ENCODE results near the gene CR1. TPM values are rescaled to one million over a fixed set of nuclear protein-coding genes. Genes with fewer than 3 reads are reported as not detected.
A peak's percentile ranks its signal among the peaks of the same experiment; 100 is the strongest.
"Not testable (repeated sequence)": the region's sequence is repeated elsewhere in the genome, so short reads cannot be mapped to it uniquely, and the experiment has no call there.

The CR1 gene
- total RNA-seq, 1 experiment from 2014 or later: 0.07 TPM

- H3K4me3 ChIP-seq (ENCODE audit: insufficient read depth, low read depth, low read length); H3K36me3 ChIP-seq (replicated peaks; ENCODE audit: control insufficient read depth, insufficient read depth, low read length); DNase-seq; H3K27me3 ChIP-seq (ENCODE audit: control insufficient read depth, insufficient read depth, low read length): not testable (repeated sequence)
Measured at GRCh38 chr1:207520400-207521345, 24.7 kb downstream of the CR1 start.

GRCh38 chr1:207525239-207525638, 29.3 kb downstream of the CR1 start:
- not testable (repeated sequence) for H3K4me3 ChIP-seq (ENCODE audit: insufficient read depth, low read depth, low read length); H3K36me3 ChIP-seq (replicated peaks; ENCODE audit: control insufficient read depth, insufficient read depth, low read length); H3K27me3 ChIP-seq (ENCODE audit: control insufficient read depth, insufficient read depth, low read length); DNase-seq

- not testable (repeated sequence) for H3K4me3 ChIP-seq (ENCODE audit: insufficient read depth, low read depth, low read length); DNase-seq; H3K36me3 ChIP-seq (replicated peaks; ENCODE audit: control insufficient read depth, insufficient read depth, low read length); H3K27me3 ChIP-seq (ENCODE audit: control insufficient read depth, insufficient read depth, low read length)
Measured at GRCh38 chr1:207528401-207528800, 32.4 kb downstream of the CR1 start.

GRCh38 chr1:207536263-207536662, 40.3 kb downstream of the CR1 start:
- H3K27me3 ChIP-seq (ENCODE audit: control insufficient read depth, insufficient read depth, low read length); H3K4me3 ChIP-seq (ENCODE audit: insufficient read depth, low read depth, low read length); H3K36me3 ChIP-seq (replicated peaks; ENCODE audit: control insufficient read depth, insufficient read depth, low read length); DNase-seq: not testable (repeated sequence)

GRCh38 chr1:207546677-207547357, 50.9 kb downstream of the CR1 start:
- H3K27me3 ChIP-seq (ENCODE audit: control insufficient read depth, insufficient read depth, low read length); H3K4me3 ChIP-seq (ENCODE audit: insufficient read depth, low read depth, low read length); H3K36me3 ChIP-seq (replicated peaks; ENCODE audit: control insufficient read depth, insufficient read depth, low read length); DNase-seq: not testable (repeated sequence)

- not testable (repeated sequence) for H3K27me3 ChIP-seq (ENCODE audit: control insufficient read depth, insufficient read depth, low read length); DNase-seq; H3K36me3 ChIP-seq (replicated peaks; ENCODE audit: control insufficient read depth, insufficient read depth, low read length); H3K4me3 ChIP-seq (ENCODE audit: insufficient read depth, low read depth, low read length)
Measured at GRCh38 chr1:207554823-207555222, 58.9 kb downstream of the CR1 start.

- Histone ChIP-seq H3K4me3 (ENCODE audit: insufficient read depth, low read depth, low read length) (no peak overlapping the region), H3K36me3 (replicated peaks; ENCODE audit: control insufficient read depth, insufficient read depth, low read length) (no peaks in the 10 kb centered on the region), H3K27me3 (ENCODE audit: control insufficient read depth, insufficient read depth, low read length) (no peaks in the 10 kb centered on the region)
- no peak for DNase-seq
Measured at GRCh38 chr1:207565546-207566468, 69.8 kb downstream of the CR1 start.

GRCh38 chr1:207571926-207572325, 76.0 kb downstream of the CR1 start:
- not testable (repeated sequence) for H3K36me3 ChIP-seq (replicated peaks; ENCODE audit: control insufficient read depth, insufficient read depth, low read length); H3K4me3 ChIP-seq (ENCODE audit: insufficient read depth, low read depth, low read length); H3K27me3 ChIP-seq (ENCODE audit: control insufficient read depth, insufficient read depth, low read length); DNase-seq

- DNase-seq; H3K4me3 ChIP-seq (ENCODE audit: insufficient read depth, low read depth, low read length); H3K27me3 ChIP-seq (ENCODE audit: control insufficient read depth, insufficient read depth, low read length); H3K36me3 ChIP-seq (replicated peaks; ENCODE audit: control insufficient read depth, insufficient read depth, low read length): not testable (repeated sequence)
Measured at GRCh38 chr1:207573074-207573473, 77.1 kb downstream of the CR1 start.

GRCh38 chr1:207575381-207575780, 79.4 kb downstream of the CR1 start:
- not testable (repeated sequence) for H3K27me3 ChIP-seq (ENCODE audit: control insufficient read depth, insufficient read depth, low read length); H3K4me3 ChIP-seq (ENCODE audit: insufficient read depth, low read depth, low read length); DNase-seq; H3K36me3 ChIP-seq (replicated peaks; ENCODE audit: control insufficient read depth, insufficient read depth, low read length)

GRCh38 chr1:207578796-207579435, 83.0 kb downstream of the CR1 start:
- DNase-seq: no peak
- Histone ChIP-seq H3K27me3 (ENCODE audit: control insufficient read depth, insufficient read depth, low read length) (no peaks in the 10 kb centered on the region), H3K36me3 (replicated peaks; ENCODE audit: control insufficient read depth, insufficient read depth, low read length) (no peaks in the 10 kb centered on the region), H3K4me3 (ENCODE audit: insufficient read depth, low read depth, low read length) (no peak overlapping the region)

- H3K36me3 ChIP-seq (replicated peaks; ENCODE audit: control insufficient read depth, insufficient read depth, low read length): no peaks in the 10 kb centered on the region
- no peaks in the 10 kb centered on the region for H3K27me3 ChIP-seq (ENCODE audit: control insufficient read depth, insufficient read depth, low read length)
- DNase-seq: peak; percentile 21
- no peak overlapping the region for H3K4me3 ChIP-seq (ENCODE audit: insufficient read depth, low read depth, low read length)
Measured at GRCh38 chr1:207579436-207579799, 83.5 kb downstream of the CR1 start.

- H3K27me3 ChIP-seq (ENCODE audit: control insufficient read depth, insufficient read depth, low read length): no peaks in the 10 kb centered on the region
- DNase-seq: no peak
- no peak overlapping the region for H3K4me3 ChIP-seq (ENCODE audit: insufficient read depth, low read depth, low read length)
- no peaks in the 10 kb centered on the region for H3K36me3 ChIP-seq (replicated peaks; ENCODE audit: control insufficient read depth, insufficient read depth, low read length)
Measured at GRCh38 chr1:207581496-207582153, 85.7 kb downstream of the CR1 start.

- H3K36me3 ChIP-seq (replicated peaks; ENCODE audit: control insufficient read depth, insufficient read depth, low read length); H3K27me3 ChIP-seq (ENCODE audit: control insufficient read depth, insufficient read depth, low read length); DNase-seq; H3K4me3 ChIP-seq (ENCODE audit: insufficient read depth, low read depth, low read length): not testable (repeated sequence)
Measured at GRCh38 chr1:207589506-207589905, 93.5 kb downstream of the CR1 start.

Data from H7 (cell line).